HG03520 (cell line): ENCODE data around the gene PAX4.
"Not testable (repeated sequence)": the region's sequence is repeated elsewhere in the genome, so short reads cannot be mapped to it uniquely, and the experiment has no call there.

Source experiments
- ATAC-seq: cut with Tn5 transposase; IDR thresholded peaks from one replicate; pipeline ENCODE4 v1.9.1; 2021; ENCODE audit warnings: mild to moderate bottlenecking, moderate library complexity; ENCODE audit not compliant: unreplicated experiment

Gene PAX4

GRCh38 chr7:127587663-127588018 is 30.3 kb downstream of the PAX4 start:
- ATAC-seq, result no peak

GRCh38 chr7:127586346-127586745 is 31.6 kb downstream of the PAX4 start:
- no peak for ATAC-seq

- peak; percentile 77 for ATAC-seq
These were observed 32.6 kb downstream of the PAX4 start, which contains the start of gene GCC1 for GRCh38 chr7:127585044-127585953. Gene GCC1, minus strand, starts transcription at chr7:127585596. Its CDS starts 414 bp downstream, at chr7:127585182.

- ATAC-seq, result no peak
These were observed 33.3 kb downstream of the PAX4 start for GRCh38 chr7:127584648-127585043.

- no peak for ATAC-seq
These were observed 35.6 kb downstream of the PAX4 start for GRCh38 chr7:127582361-127582760.

- ATAC-seq, result no peak
These were observed 36.2 kb downstream of the PAX4 start for GRCh38 chr7:127581716-127582115.

- no peak for ATAC-seq
These were observed 37.3 kb downstream of the PAX4 start for GRCh38 chr7:127580612-127581011.

- ATAC-seq, result no peak
These were observed 39.1 kb downstream of the PAX4 start for GRCh38 chr7:127578711-127579275.

GRCh38 chr7:127578036-127578684 is 39.8 kb downstream of the PAX4 start:
- no peak for ATAC-seq

- no peak for ATAC-seq
These were observed 46.0 kb downstream of the PAX4 start for GRCh38 chr7:127571741-127572505.

GRCh38 chr7:127568034-127568433 is 49.9 kb downstream of the PAX4 start:
- ATAC-seq, result not testable (repeated sequence)

- no peak for ATAC-seq
These were observed 51.7 kb downstream of the PAX4 start for GRCh38 chr7:127566242-127566641.
